ENCODE data around the gene PPP1CA. TPM values are rescaled to one million over a fixed set of nuclear protein-coding genes. Genes with fewer than 3 reads are reported as not detected.

PPP1CA gene
- total RNA-seq, 1 donor from 2014 or later, result 95.1 TPM

DNA sequence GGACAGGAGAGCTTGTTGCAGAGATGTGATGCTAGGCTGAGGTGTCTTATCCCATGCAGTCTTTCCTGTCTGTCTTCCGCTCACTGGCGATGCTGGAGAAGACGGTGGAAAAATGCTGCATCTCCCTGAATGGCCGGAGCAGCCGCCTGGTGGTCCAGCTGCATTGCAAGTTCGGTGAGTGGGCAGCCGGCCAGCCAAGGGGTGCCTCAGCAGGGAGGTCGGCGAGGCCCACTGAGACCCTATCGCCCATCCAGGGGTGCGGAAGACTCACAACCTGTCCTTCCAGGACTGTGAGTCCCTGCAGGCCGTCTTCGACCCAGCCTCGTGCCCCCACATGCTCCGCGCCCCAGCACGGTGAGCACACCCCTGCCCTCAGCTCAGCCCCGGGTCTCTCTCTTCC, 8.2 kb downstream of the PPP1CA start:
- intact Hi-C loops (cut with DNase I), result loop anchor here (5.0 kb wide), 1 partner anchor 34 kb away; the partner anchor contains the start of gene RPS6KB2
- no peak for DNase-seq (ENCODE audit: low spot score)

DNA sequence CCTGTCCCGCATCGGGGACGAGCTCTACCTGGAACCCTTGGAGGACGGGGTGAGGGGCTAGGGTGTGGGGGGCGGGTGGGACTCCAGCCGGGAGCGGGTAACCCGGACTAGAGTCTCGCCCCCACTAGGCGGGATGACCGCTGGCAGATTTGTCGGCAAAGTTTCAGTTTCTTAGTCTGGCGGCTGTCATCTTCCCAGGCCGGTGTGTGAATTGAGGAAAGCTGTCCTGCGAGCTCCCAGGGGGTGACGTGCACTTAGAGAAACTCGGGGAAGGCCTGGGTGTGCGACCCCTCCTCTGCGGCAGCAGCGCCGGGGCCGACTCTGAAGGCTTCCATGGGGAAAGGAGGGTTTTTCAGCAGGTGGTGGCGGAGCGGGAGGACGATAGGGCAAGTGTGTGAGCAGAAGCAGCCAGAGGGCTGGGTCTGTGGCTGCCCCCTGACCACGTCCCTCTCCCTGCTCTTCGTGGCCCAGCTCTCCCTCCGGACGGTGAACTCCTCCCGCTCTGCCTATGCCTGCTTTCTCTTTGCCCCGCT, 9.4 kb downstream of the PPP1CA start:
- intact Hi-C loops (cut with DNase I), result loop anchor here (5.0 kb wide), 1 partner anchor 35 kb away; the partner anchor contains the start of gene RPS6KB2
- DNase-seq (ENCODE audit: low spot score), result no peak

DNA sequence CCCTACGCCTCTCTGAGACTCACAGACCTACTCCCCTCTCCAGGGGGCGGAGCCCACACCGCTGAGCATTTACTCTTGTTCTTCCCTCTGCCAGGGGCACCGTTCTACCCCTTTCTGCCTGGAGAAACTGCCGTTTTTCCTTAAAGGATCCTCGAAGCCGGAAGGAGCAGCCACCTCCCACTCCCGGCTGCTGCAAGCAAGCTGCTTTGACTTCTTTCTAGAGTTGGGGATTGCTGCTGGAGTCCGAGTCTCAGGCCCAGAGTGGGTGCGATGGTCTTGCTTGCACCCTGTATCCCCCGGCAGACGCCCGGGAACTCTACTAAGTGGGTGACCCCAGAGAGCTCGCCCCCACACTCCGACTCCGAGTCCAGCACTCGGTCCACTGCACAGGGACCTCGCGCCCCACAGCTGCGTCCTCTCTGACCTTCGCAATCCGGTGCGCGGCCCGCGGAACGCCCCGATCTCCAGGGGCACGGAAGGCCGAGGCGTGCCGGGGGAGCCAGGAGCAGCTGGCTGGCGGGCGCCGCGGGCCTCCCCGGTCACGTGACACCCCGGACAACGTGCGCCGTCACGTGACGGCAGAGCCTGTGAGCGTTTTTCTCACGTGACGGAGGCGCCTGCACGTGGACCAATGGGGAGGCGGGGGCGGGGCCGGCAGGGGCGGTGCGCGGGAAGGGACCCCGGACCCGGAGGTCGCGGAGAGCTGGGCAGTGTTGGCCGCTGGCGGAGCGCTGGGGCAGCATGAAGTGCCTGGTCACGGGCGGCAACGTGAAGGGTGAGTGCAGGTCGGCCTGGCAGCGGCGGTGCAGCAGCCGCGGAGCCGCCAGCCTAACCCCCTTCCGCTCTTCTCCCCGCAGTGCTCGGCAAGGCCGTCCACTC, 10.1 kb downstream of the PPP1CA start, which contains the start of gene RAD9A:
TSS of gene RAD9A (plus strand) at position 683 of the 879 bp plus-strand sequence. CDS start at position 742, 59 bp downstream.
- peak; percentile 98 for DNase-seq (ENCODE audit: low spot score)
- intact Hi-C loops (cut with DNase I), result loop anchor here (2.0 to 5.0 kb wide), 3 partner anchors 36 to 115 kb away; partner anchors contain the start of genes RPS6KB2 and TMEM134

DNA sequence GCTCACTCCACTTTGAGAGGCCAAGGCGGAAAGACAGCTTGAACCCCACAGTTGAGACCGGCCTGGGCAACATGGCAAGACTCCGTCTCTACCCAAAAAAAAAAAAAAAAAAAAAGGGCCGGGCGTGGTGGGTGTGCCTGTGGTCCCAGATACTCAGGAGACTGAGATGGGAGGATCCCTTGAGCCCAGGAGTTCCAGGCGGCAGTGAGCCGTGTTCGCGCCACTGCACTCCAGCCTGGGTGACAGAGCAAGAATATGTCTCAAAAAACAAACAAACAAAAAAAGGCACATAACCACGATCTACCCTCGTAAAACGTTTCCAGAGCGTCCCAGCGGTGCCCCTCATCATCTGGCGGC, 10.7 kb downstream of the PPP1CA start:
- intact Hi-C loops (cut with DNase I), result loop anchor here (2.0 to 5.0 kb wide), 3 partner anchors 36 to 116 kb away; partner anchors contain the start of genes RPS6KB2 and TMEM134
- no peak for DNase-seq (ENCODE audit: low spot score)

DNA sequence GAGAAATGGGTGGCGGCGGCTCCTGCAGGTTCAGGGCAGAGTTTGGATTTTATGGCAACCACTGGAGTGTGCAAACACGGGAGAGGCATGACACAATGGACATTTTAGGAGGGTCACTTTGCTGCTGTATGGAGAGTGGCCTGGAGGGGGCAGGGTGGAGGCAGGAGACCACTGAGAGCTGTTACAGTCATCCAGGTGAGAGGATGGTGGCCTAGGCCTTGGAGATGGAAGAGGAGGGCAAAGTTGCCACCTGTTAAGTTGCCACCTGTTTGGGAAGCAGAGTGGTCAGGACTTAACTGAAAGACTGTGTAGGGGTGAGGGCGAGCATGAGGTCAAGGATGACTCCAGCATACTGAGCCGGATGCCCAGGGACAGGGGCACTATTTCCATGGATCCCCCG, 12.2 kb downstream of the PPP1CA start:
- DNase-seq (ENCODE audit: low spot score), result no peak
- intact Hi-C loops (cut with DNase I), result no loop called here

DNA sequence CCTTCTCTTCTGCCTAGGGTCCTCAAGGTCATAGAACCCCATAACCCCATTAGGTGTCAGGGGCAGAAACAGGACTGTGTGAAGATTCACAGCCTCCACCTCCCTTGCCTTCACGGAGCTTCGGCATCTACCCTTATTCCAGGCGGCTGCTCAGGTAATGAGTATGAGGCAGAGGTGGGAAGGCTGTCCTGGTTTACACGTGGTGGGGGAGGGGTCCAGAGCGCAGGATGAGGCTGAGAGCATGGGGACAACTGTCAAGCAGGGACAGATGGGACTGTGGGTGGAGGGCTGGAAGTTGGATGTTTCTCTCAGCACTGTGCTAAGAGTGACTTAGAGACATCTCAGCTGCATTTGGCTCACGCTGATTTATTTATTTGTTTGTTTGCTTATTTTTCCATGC, 14.1 kb downstream of the PPP1CA start:
- intact Hi-C loops (cut with DNase I), result no loop called here
- no peak for DNase-seq (ENCODE audit: low spot score)

DNA sequence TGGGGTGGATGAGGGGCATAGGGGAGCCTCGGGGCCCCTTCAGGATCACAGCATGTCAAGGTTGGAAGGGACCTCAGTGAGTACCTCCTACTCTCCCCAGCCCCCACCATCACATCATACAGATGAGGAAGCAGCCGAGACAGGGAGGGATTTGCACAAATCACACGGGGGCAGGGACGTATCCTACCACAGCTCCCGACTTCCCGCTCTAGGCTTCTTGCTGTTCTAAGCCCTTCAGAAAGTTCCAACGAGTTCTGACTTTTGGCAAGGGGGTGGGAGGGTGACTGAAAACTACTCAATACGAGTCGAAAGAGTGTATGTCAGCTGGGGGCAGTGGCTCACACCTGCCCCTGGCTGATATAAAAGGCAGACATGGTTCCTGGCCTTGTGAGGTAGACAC, 14.6 kb downstream of the PPP1CA start:
- intact Hi-C loops (cut with DNase I), result no loop called here
- no peak for DNase-seq (ENCODE audit: low spot score)

DNA sequence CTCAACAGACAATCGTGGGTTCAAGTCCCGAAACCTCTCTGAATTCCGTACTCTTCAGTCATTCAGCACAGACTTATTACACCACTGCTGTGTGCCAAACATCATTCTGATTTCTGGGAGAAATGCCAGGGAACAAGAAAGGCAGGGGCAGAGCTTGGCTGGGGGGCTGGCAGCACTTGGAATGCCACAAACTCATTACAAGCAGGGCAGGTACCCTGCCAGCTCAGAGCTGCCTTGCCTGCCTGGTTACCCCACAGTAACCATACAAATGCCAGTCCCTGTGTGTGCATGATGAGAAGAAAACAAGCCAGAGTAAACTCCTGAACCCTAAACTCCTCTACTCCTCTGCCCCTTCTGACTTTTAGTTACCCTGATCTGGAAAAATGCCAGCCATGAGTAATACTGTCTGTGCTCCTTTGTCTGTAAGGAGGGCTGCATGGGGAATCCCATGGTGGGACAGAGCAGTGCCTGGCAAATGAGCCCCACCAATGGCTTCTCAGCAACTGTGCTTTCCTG, 16.7 kb downstream of the PPP1CA start:
- intact Hi-C loops (cut with DNase I), result loop anchor here (5.0 kb wide), 2 partner anchors 38 to 123 kb away; no protein-coding TSS in a partner anchor
- DNase-seq (ENCODE audit: low spot score), result no peak

DNA sequence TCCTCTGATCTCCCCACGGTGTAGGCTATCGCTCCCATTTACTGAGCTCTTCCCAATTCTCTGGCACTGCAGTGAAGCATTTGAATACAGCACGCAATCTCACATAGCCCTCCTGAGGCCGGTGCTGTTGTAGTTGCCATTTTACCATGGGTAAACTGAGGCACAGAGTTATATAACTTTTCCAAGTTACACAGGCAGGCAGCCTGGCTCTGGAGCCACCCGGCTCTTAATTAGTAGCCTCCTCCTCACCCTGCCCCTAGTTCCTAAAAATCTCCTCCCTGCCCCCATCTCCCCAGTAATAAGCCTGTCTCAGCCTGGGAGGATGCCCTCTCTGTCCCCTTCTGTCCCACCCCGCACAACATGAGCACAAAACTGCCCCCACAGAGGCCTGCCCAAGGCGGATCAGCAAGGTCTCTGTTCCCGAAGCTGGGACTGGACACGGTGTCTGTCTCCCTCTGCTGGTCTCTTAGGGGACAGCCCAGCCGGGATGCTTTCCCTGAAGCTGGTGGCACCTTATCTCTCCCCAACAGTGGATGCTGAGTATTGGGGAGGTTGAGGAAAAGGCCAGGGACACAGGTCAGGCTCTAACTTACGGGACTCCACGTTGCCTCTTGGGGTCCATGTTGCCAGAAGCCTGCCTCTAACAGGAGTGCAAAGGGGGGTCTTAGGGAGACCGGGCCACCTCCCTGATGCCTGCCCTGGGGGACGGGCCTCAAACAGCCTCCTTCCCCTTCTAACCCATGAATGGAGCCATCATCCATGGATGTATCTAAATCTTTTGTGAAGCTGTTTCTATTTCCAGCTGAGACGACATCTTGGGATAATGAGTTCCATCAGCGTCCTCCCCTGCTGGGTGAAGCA, 19.2 kb downstream of the PPP1CA start:
- intact Hi-C loops (cut with DNase I), result loop anchor here (1.0 to 5.0 kb wide), 3 partner anchors 26 to 120 kb away; no protein-coding TSS in a partner anchor
- peak; percentile 94 for DNase-seq (ENCODE audit: low spot score)

DNA sequence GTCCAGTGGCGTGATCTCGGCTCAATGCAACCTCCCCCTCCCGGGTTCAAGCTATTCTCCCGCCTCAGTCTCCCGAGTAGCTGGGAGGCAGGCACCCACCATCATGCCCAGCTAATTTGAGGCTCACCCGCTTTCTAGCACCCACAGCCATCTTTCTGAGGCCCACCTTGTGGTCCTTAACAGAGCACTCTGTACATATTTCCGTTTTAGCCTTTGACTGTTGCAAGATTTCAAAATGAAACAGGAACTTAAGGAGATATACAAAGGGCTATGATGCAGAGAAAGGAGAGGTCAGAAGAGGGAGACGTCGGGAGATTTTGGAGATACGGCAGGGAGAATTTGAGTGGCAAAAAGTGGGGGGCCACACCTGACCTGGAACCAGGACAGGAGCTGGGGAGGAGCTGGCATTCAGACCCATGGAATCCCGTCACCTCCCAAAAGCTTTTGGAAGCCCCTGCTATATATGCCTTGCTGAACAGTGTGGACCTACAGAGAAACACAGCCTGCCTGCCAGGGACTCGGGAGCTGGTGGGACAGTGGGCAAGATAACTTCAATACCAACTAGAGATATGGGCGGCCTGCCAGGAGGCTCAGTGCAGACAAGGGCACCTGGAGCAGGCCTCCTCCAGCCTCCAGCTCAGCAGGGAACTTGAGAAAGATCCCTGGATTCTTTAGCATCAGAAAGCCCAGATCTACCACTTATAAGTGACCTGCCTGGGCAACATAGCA, 20.2 kb downstream of the PPP1CA start:
- intact Hi-C loops (cut with DNase I), result loop anchor here (5.0 kb wide), 2 partner anchors 34 to 119 kb away; no protein-coding TSS in a partner anchor
- DNase-seq (ENCODE audit: low spot score), result no peak

DNA sequence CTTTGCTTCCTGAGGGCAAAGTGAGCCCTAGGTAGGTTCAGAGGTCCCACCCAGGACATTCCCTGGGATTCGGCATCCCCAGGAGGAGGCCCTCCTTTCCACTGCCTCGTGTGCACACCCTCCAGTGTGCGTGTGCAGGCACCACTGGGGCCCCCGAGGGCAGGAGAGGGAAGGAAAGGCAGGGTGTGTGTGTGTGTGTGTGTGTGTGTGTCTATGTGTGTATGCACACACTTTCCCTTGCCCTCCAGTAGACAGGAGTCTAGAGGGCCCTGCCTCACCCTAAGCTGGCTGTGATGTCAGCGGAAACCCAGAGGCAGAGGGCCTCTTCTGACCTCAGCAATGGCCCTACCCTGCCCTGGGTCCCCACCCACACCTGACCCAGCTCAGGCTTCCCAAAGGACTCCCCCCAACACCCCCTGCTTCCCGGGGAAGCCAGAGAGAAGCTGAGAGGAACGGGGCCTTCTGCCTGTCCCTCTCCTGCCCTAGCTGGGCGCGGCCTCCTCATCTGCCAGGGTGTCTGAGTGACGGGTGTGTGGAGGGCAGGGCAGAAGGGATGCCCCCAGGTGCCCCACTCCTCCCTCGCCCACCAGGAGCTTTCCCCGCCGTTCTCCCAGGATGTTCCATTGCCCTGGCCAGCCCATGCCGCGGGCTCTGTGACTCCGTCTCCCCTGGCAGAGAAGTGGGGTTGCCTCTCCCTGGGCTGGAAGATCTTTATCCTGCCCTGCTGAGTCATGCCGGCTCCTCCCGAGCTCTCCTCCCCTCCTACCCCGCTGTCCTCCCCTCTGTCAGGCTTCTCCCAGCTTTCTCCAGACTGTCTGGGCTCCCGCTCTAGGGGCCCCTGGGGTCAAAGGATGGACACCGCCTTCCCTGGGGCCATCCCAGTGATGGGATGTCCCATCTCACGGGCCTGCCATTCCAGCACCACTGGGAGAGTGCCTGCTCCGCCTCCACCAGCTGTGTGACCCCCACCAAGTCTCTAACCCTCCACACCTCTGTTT, 22.3 kb downstream of the PPP1CA start:
- no peak for DNase-seq (ENCODE audit: low spot score)
- intact Hi-C loops (cut with DNase I), result loop anchor here (5.0 kb wide), 2 partner anchors 32 to 117 kb away; no protein-coding TSS in a partner anchor

DNA sequence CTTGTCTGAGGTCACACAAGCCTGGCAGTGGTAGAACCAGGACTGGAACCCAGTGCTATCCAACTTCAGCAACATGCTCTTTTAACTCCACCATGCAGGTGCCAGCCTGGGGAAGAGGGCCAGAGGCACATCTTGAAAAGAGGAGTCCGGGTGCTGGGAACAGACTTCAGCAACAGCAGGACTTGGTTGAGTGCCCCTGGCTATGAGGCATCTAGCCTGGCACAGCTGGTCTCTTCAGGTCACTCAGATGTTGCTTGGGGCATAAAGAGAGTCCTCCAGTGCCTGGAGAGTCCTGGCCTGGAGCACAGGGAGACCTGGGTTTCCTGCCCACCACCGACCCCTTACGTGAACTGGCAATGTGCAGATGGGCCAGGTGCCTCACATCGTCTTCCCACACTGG, 23.1 kb downstream of the PPP1CA start:
- no peak for DNase-seq (ENCODE audit: low spot score)
- intact Hi-C loops (cut with DNase I), result no loop called here

DNA sequence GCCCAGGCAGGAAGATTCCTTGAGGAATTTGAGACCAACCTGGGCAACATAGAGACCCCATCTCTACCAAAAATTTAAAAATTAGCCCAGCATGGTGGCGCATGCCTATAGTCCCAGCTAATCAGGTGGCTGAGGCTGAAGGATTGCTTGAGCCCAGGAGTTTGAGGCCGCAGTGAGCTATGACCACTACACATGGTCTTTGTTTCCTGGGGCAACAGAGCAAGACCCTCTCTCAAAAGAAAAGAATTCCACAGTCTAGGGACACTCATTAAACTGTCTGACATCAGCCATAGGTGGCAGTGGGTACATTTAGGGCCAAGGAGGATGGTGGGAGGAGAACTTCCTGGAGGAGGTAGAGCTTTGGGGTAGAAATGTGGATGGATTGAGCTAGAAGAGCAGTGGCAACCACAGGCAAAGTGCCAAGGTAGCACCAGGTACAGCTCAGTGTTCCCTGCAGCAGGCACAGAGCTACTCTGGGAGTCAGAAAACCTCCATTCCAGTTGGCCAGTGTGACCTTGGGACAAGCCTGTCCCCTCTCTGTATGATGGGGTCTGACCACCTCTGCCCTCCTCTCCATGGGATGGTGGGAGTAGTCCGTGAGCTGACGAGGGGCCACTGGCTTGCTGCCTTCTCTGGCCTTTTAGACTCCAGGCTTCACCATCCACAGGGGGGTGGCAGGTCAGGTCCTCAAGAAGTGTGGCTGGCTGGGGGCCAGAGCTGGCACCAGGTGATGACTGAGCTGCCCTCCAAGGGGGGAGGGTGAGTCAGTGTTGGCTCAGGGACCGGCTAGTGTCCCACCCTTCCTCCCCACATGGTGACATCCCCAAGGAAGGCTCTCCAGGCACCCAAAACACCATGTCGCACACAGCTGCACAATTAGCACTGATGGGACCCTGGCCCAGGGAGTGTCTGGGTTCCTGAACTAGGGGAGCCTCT, 24.5 kb downstream of the PPP1CA start:
- intact Hi-C loops (cut with DNase I), result no loop called here
- no peak for DNase-seq (ENCODE audit: low spot score)

DNA sequence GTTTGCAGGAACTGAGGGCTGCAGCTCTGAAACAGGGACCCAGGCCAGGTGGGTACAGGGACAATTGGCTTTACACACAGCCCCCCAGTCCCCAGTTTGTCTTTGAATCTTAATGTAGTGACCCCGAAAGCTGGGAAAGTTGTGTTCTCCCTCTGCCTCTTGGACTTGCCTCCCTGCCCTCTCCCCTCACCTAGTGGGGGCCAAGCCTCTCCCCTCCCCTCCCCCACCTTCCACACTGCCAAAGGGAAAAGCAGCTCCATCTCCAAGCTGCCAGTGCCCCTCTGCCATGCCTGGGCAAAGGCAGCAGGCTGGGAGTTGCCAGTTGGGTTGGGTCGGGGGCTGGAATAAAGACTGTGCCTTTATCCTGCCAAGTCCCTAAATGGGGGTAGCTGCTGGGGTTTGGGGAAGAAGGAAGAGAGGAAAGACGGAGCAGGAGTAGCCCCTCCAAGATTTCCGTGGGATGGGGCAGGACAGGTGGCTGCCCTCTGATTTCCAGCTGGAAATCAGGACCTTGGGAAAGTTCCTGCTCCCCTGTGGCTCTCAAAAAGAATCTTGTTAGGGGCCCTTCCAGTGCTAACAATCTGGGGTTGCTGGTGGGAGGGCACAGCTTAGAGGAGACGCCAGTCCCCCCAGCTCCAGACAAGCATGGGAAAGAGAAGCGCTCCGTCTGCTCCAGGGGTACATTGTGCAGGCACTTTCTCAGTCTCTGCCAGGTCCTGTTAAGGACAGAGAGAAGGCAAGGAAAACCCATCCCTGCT, 25.4 kb downstream of the PPP1CA start:
- intact Hi-C loops (cut with DNase I), result no loop called here
- no peak for DNase-seq (ENCODE audit: low spot score)

DNA sequence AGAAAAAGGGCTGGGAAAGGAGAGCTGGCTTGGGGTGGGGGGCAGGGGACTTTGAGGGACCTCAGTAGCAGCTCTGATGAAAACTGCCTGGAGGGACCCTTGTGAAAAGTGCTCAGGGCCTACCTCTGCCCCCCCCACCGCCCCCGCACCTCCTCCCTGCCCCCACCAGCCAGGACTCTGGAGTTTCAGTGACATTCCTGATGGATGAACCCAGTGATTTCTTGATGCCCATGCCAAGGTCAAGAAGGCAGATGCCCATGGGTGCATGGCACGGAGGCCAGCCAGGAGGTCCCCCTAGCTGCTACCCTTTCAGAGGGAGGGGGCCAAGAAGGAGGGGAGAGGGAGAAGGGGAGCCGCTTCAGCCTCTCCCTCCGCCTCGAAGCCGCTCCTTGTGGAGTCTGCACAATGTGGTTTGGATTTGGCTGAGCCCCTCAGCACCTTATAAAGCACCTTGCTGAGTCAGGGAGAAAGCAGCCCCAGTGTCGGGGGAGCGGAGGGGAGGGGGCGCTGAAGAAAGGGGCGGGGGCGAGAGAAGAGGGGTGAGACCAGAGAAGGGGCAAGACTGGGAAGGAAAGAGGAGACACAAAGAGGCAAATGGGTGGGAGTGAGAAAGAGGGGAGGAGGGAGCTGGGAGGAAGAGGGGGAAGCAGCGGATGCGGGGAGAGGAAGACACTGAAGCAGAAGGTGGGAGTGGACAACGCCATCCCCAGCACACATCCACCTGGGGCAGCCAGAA, 26.2 kb downstream of the PPP1CA start:
- intact Hi-C loops (cut with DNase I), result no loop called here
- DNase-seq (ENCODE audit: low spot score), result no peak

Measured in cardiac septum (tissue), 1 donor.